GM12891 (cell line): Measurements from ENCODE around the gene KAZN.

ENCODE experiments used
- DNase-seq: peaks from one replicate; pipeline ENCODE4 v3.0.0; 2011; ENCODE audit warnings: low spot score; ENCODE audit not compliant: insufficient read length
- FAIRE-seq: peaks from 2 replicates; lab custom pipeline; 2011; peaks lifted over from hg19 to GRCh38; lab: Jason Lieb, UNC
- PAX5 ChIP-seq: IDR thresholded peaks from 2 replicates; pipeline ENCODE4 v1.6.1; 2011; ENCODE audit warnings: low read length, moderate library complexity, mild to moderate bottlenecking; ENCODE audit not compliant: insufficient read depth, severe bottlenecking
- POLR2A ChIP-seq: IDR thresholded peaks from 2 replicates; pipeline ENCODE4 v1.6.1; 2011; ENCODE audit warnings: low read depth, low read length, control low read depth
- POLR2AphosphoS5 ChIP-seq: IDR thresholded peaks from 2 replicates; pipeline ENCODE4 v1.6.1; 2011; ENCODE audit warnings: low read depth, low read length, control low read depth
- POU2F2 ChIP-seq: IDR thresholded peaks from 2 replicates; pipeline ENCODE4 v1.6.1; 2011; ENCODE audit warnings: low read depth, mild to moderate bottlenecking, control low read depth, low read length, moderate library complexity
- SPI1 ChIP-seq: IDR thresholded peaks from 2 replicates; pipeline ENCODE4 v1.6.1; 2011; ENCODE audit warnings: low read depth, low read length, control low read depth
- TAF1 ChIP-seq: IDR thresholded peaks from 2 replicates; pipeline ENCODE4 v1.6.1; 2011; ENCODE audit warnings: low read depth, low read length, control low read depth

KAZN gene

DNA sequence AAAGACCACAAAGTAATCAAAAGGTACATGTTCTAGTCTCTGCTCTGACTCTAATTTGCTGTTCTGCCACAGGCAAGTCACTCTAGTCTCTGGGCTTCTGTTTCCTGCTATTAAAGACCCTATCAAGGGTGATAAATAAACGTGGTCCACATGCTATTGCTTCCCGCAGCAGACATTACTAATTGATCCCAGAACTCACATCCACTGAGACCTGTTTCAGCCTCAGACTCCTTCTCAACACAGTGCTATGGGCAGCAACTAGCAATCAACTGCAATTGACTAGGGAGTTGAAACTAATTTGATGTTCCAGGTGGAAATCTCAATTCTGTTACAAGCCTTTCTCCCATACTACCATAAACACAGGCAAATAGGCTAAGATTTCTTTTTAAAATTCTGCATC is 150.5 kb downstream of the KAZN start:
- TF ChIP-seq TAF1 (no peak), POLR2AphosphoS5 (no peak), POU2F2 (no peak), PAX5 (no peak), POLR2A (no peak), SPI1 (no peak)
- no peak for DNase-seq
- no peak for FAIRE-seq

DNA sequence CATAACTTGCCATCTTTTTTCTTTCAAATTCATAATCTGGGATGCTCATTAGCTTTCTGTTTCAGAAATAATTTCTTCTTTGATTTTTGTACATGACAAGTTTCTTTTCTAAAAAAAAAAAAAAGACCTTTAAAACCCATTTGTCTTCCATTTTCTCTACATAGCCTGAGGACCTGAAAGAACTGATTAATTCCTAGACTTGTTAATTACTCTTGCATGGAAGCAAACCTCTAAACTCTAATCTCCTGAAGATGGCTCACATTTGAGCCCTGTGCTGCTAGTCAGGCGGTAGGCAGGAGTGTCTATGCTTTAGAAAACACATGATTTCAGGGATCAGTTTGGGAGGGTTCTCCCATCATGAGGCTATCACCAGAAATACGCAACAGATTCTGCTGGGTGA is 152.0 kb downstream of the KAZN start:
- DNase-seq (no peak), FAIRE-seq (no peak)
- TF ChIP-seq POU2F2 (no peak), POLR2A (no peak), POLR2AphosphoS5 (no peak), PAX5 (no peak), SPI1 (no peak), TAF1 (no peak)

DNA sequence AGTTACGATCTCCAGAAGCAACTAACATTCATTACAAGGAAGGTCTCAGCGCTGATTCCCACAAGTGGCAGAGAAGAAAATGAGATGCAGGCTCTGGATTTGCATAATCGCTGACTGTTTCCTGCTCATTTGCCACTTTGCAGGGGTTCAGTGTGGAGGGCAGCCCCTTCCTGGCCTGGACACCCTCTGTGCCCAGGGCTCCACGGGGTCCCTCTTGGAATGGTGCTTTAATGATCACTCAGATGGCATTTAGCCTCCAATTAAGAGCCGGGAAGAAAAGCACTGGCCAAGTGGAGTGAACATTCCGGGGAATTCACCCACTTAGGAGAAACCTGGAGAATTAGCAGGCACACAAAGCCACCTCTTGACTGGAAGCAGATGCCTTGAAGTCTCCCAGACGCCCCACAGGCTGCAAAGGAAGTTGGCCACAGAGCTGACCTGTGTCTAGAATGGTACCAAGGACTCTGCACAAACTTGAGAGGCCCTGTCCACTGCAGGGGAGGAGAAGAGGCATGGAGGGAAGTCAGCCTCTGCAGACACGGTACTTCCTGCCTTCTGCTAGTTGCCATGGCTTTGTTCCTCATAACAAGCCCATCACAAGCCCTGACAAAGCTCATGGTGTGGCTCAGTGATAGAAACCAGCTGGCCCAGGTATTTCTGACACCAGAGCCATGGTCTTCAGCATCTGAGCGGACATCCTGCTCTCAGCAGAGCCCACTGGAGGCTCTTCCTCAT is 157.2 kb downstream of the KAZN start:
- DNase-seq: no peak
- FAIRE-seq: no peak
- TF ChIP-seq POU2F2: no peak
- TF ChIP-seq SPI1: no peak

- DNase-seq: no peak
- TF ChIP-seq POLR2AphosphoS5: no peak
- no peak for TF ChIP-seq TAF1
- no peak for TF ChIP-seq POLR2A
- no peak for TF ChIP-seq SPI1
- TF ChIP-seq PAX5: no peak
- no peak for TF ChIP-seq POU2F2
- FAIRE-seq: no peak
These were observed 158.3 kb downstream of the KAZN start for GRCh38 chr1:14756589-14757285.

DNA sequence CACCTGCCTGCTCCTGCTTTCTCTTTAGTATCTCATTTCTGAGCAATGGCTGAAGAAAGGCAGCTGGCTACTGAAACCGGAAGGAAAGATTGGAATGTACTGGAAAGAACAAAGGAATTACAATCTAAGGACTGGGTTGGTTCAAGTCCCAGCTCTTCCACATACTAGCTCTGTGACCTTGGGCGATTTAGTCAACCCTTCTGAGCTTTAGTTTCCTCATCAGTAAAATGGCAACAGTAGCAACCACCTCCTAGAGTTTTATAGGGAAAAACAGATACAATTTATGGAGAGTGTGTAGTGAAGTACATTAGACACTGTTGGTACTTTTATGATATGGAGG is 158.8 kb downstream of the KAZN start:
- no peak for TF ChIP-seq POU2F2
- TF ChIP-seq POLR2A: no peak
- no peak for DNase-seq
- no peak for FAIRE-seq

DNA sequence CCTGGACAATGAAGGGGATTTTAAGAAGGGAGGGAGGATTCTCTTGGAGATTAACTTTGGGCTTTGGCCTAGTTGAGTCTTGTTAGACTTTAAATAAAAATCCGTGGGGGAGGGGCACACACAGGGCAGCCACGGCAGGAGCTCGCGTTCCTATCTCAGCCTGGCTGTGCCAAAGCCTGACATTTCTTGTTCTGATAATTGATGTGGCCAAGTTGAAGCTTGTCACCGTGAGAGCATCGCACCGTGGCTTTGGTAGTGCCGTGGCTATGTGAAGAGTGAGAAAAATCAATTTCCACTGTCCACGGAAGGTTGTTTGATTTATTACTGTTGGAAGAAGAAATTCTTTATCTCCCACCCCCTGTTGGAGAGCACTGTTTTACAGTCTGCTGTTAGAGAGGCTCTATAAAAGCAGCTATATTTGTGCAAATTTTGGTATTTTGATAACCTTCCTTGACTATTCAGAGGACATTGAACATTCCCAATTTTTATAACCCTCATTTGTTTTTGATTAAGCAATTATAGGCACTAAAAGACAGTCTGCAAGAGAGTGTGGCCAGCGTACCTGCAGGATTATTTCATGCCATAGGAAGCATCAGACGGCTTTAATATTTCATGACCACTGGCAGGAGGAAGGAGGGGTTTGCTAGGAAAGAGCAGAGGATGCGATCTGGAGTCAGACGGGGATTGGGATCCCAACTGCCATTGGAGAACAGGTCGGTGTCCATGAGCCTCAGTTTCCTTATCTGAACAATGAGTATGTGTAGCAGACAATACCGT is 160.7 kb downstream of the KAZN start:
- no peak for DNase-seq
- no peak for TF ChIP-seq POU2F2
- TF ChIP-seq POLR2AphosphoS5: no peak
- no peak for TF ChIP-seq POLR2A
- FAIRE-seq: no peak

GRCh38 chr1:14759843-14760242 is 161.4 kb downstream of the KAZN start:
- no peak for DNase-seq
- TF ChIP-seq POU2F2 (no peak), POLR2AphosphoS5 (no peak), SPI1 (no peak), POLR2A (no peak), PAX5 (no peak)
- FAIRE-seq: no peak

- FAIRE-seq (no peak), DNase-seq (no peak)
- no peak for TF ChIP-seq TAF1
- no peak for TF ChIP-seq SPI1
- no peak for TF ChIP-seq POLR2A
These were observed 162.3 kb downstream of the KAZN start for GRCh38 chr1:14760780-14761179.

- TF ChIP-seq POU2F2: no peak
- no peak for TF ChIP-seq POLR2A
- TF ChIP-seq SPI1: no peak
- no peak for TF ChIP-seq PAX5
- no peak for TF ChIP-seq POLR2AphosphoS5
- TF ChIP-seq TAF1: no peak
- FAIRE-seq (no peak), DNase-seq (no peak)
These were observed 163.0 kb downstream of the KAZN start for GRCh38 chr1:14761291-14762153.
